GM19438 (cell line): ENCODE data around the gene MTRF1L.

Source experiments
- ATAC-seq: cut with Tn5 transposase; IDR thresholded peaks from one replicate; pipeline ENCODE4 v1.9.1; 2021; ENCODE audit warnings: low read depth; ENCODE audit not compliant: unreplicated experiment

Gene MTRF1L, protein sequence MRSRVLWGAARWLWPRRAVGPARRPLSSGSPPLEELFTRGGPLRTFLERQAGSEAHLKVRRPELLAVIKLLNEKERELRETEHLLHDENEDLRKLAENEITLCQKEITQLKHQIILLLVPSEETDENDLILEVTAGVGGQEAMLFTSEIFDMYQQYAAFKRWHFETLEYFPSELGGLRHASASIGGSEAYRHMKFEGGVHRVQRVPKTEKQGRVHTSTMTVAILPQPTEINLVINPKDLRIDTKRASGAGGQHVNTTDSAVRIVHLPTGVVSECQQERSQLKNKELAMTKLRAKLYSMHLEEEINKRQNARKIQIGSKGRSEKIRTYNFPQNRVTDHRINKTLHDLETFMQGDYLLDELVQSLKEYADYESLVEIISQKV

GRCh38 chr6:153002613-153003365 lies at the start of gene MTRF1L:
TSS of gene MTRF1L (minus strand) at chr6:153002709. CDS start at chr6:153002685, 24 bp downstream.
- ATAC-seq, result peak; percentile 90

- ATAC-seq, result no peak
Measured at GRCh38 chr6:153051801-153052200, 49.3 kb upstream of the MTRF1L start.

GRCh38 chr6:153048631-153049030 lies 46.1 kb upstream of the MTRF1L start:
- ATAC-seq, result no peak

DNA sequence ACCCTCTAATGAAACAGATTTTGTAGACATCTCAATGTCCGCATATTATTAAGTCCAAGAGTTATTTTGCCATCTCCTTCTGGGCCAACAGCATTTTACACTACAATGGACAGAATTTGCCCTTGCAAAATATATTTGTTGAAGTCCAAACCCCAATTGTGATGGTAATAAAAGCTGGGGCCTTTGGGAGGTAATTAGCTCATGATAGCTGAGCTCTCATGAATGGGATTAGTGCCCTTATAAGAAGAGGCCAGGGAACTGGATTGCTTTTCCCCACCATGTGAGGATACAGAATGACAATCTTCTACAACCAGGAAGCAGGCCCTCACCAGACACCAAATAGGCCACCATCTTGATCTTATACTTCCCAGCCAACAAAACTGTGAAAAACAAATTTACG lies 44.9 kb upstream of the MTRF1L start:
- no peak for ATAC-seq

- ATAC-seq, result no peak
Measured at GRCh38 chr6:153045271-153045670, 42.8 kb upstream of the MTRF1L start.

GRCh38 chr6:153044295-153044694 lies 41.8 kb upstream of the MTRF1L start:
- no peak for ATAC-seq

DNA sequence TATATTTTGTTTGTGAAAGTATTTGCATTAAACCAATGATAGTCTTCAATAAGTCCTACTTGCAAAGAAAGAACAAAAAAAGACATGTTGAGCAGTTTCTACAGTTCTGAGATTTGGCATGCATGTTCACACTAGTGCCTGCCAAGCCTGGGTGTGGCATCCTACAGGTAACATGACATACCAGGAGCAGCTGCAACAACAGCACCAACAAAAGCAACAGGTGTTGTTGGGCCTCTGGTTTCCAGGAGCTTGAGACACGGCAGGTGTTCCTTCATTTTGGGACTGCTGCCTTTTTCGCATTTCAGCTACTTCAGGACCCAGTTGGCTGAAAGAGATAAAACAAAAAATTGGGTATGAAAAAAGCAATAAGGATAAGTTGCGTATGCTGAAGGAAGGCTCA lies 41.2 kb upstream of the MTRF1L start:
- ATAC-seq, result no peak

GRCh38 chr6:153038378-153039057 lies 36.0 kb upstream of the MTRF1L start:
- ATAC-seq, result no peak

- ATAC-seq, result no peak
Measured at GRCh38 chr6:153034139-153034538, 31.6 kb upstream of the MTRF1L start.

- no peak for ATAC-seq
Measured at GRCh38 chr6:153032255-153032882, 29.9 kb upstream of the MTRF1L start.

DNA sequence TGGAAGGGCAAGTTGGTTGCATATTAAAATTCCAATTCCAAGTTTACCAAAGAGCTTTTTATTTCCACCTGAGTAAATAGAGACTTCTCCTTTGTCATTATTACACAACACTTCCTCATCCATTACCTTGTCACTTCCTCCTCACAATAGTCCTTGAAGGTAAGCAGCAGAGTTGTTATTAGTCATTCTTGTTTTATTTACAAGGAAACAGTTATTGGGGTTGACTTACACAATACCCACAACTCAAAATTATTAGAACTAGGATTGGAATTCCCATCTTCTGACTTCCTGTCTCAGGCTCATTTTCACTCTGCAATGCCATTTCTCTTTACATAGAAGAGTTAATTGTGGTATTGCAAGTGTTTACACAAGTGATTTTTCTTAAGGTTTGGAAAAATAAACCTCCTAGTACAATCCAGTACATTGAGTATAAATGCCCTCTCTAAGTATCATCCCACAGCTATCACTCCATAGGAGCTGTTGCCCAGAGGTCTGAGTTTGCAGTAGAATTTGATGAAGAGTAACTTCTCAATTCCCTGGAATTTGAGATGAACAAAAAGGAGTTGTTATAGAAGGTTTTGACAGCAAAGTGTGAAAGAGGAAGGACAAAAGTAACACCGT lies 28.9 kb upstream of the MTRF1L start:
- no peak for ATAC-seq

DNA sequence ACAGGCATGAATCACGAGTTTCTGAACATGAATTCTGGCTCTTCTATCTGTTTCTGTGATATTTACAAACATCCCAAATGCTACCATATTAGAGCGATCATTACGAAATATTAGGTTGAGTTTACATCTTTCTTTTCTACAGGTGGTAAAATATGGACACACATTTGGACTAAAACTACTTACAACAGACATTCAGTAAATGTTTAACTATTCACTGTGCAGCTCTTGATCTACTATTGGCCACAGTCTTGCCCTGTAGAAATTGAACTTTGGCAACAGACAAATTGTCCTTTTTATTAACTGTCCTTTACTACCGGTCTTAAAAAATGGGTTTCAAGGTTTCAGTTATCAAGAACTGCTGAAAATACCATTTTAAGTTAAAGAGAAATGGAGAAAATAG lies 26.5 kb upstream of the MTRF1L start:
- ATAC-seq, result no peak

GRCh38 chr6:153028286-153028685 lies 25.8 kb upstream of the MTRF1L start:
- no peak for ATAC-seq

DNA sequence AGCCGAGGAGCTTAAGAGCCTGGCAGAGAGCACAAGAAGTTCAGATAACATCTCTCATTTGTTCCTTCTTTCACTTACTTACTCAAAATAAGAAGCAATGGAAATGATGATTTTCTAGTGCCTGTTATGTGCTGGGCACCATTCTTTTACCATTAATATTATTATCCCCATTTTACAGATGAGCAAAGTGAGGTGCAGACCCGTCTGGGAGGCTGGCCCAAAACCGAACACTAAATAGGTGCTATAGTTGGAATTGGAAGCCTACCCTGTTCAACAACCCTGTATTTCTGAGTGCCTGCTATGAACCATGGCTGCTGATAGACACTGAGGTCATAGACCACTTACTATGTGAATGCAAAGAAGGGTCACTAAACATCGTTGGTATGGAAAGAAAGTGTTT lies 25.0 kb upstream of the MTRF1L start:
- ATAC-seq, result no peak

DNA sequence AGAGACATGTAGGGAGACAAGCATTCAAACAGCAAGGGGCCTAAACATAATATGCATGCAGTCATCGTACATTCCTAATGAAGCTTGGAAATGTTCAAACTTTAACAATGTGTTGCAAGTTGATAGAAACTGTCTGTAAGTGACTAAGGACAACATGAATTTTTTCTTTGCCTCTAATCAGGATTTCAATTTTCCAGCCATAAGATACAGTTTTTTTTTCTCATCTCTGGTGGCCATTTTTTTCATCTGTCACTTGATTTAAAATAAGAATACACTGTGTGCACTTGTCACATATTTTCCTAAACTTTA lies 22.2 kb upstream of the MTRF1L start:
- ATAC-seq, result no peak

- peak; percentile 98 for ATAC-seq
Measured at GRCh38 chr6:153023977-153024708, 21.6 kb upstream of the MTRF1L start.

DNA sequence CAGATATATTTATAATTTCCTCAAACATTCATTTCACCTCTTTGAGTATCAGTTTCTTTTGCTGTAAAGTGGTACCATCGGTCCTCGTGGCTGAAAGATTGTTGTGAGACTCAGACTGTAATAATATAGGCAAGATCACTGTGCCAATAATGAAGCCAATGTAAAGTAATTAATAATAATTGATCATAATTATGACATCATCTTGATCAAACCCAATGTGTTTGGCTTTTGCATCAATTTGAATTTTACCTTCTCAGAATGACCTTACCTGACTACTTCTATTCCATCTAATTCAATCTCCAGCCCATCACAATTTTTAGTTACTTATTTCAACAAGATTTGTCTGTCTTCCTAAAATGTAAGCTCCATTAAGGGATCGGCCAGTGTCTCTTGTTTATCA lies 15.8 kb upstream of the MTRF1L start:
- ATAC-seq, result no peak

GRCh38 chr6:153016846-153017245 lies 14.3 kb upstream of the MTRF1L start:
- ATAC-seq, result no peak

DNA sequence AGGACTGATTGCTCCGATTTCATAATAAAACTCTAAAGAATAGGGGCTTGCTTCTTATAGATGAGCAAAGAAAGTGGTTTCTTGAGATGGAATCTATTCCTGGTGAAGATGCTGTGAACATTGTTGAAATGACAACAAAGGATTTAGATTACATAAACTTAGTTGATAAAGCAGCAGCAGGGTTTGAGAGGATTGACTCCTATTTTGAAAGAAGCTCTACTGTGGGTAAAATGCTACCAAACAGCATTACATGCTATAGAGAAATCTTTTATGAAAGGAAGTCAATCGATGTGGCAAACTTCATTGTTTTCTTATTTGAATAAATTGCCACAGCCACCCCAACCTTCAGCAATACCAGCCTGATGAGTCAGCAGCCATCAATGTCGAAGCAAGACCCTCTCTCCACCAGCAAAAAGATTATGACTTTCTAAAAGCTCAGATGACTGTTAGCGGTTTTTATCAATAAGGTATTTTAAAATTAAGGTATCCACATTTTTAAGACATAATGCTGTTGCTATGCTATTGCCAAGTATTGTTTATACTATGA lies 12.7 kb upstream of the MTRF1L start:
- no peak for ATAC-seq

DNA sequence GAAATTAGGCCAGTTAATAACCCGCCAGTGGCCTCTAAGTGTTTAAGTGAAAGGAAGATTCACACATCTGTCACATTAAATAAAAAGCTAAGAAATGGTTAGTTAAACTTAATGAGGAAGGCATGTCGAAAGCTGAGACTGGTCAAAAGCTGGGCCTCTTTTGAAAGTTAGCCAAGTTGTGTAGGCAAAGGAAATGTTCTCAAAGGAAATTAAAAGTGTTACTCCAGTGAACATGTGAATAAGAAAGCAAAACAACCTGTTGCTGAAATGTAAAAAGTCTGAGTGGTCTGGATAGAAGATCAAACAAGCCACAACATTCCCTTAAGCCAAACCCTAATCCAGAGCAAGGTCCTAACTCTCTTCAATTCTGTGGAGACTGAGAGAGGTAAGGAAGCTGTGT lies 10.9 kb upstream of the MTRF1L start:
- ATAC-seq, result no peak
